CD4-positive, alpha-beta T cell treated with Interleukin-6 for 4 hours (primary cell): Measurements from ENCODE around the gene RTN4RL2.

Experiments
- DNase-seq: peaks from one replicate; pipeline ENCODE4 v3.0.0-alpha.2; 2020; ENCODE audit warnings: mixed read lengths

Gene RTN4RL2

DNA sequence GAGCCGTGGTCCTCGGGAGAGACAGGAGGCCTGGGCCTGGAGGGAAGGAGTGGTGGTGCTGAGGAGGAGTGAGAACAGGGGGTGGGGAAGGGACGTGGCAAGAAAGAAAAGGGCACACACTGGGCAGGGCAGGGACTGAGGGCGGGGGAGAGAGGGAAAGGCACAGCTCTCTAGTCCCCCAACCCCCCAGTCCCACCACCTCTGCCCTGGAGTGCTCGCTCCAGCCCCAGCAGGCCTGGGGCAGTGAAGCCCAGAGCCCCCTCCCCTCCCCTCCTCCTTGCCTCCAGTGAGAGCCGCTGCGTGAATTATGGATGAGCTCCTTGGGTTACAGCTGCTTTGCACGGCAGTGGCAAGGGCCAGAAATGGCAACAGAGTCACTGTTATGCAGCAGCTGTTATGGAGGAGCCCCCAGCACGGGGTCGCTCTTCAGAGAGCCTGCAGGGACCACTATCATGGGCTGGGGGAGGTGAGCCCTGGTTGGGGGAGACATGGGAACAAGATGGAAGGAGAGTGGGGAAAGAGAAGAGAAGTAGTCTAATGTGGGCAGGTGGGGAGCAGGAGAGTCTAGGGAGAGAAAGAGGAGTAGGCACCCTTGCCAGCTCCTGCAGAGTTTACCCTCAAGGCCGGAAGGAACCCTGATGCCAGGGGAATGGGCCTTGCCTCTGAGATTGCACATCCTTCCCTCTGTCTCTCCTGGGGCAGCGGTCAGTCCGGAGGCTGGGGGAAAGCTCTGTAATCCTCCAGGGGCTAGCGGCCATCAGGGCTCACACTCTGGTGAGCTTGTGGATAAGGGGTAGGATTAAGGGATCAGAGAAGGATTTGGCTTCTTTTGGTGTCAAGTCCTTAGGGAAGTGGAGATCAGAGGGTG, 3.6 kb downstream of the RTN4RL2 start:
- no peak for DNase-seq

DNA sequence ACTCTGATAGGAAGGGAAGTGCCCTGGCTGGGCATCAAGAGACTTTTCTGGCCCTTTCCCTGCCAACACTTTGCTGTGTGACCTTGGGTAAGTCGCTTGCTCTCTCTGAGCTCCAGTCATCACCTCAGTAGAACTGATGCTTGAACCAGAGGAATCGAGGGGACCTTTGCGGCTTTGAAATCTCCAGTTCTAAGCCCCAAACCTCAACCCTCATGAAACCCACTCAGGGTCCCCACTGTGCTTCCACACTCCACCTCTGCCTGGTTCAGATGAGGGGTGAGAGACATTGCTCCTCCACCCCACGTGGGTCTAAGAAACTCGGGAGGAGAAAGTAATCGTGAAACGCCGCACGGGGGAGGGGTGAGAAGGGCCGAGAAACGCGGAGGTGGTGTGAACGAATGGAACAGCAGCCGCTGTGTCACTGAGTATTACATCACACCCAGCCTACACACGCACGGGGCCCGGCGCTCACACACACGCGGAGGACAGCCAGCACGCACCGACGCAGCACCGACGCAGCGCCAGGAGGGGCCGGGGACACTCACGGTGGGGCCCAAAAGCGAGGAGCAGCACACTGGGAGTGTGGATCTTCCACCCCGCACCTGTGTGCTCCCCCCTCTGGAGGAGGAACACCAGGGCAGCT, 4.3 kb downstream of the RTN4RL2 start:
- DNase-seq: no peak

DNA sequence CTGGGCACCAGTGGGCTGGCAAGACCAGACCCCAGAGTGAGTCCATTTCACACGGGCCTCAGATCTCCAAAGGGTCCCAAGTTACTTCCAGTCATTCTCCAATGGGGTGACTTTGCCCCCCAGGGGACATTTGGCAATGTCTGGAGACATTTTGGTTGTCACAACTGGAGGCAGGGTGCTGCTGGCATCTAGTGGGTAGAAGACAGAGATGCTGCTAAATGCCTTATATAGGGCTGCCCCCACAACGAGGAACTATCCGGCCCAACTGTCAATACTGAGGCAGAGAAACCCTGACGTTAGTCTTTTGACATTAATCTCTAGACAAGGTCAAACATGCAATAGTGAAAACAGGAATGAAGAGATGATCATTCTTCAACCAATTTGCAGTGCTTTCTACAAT, 6.4 kb downstream of the RTN4RL2 start:
- DNase-seq: no peak

DNA sequence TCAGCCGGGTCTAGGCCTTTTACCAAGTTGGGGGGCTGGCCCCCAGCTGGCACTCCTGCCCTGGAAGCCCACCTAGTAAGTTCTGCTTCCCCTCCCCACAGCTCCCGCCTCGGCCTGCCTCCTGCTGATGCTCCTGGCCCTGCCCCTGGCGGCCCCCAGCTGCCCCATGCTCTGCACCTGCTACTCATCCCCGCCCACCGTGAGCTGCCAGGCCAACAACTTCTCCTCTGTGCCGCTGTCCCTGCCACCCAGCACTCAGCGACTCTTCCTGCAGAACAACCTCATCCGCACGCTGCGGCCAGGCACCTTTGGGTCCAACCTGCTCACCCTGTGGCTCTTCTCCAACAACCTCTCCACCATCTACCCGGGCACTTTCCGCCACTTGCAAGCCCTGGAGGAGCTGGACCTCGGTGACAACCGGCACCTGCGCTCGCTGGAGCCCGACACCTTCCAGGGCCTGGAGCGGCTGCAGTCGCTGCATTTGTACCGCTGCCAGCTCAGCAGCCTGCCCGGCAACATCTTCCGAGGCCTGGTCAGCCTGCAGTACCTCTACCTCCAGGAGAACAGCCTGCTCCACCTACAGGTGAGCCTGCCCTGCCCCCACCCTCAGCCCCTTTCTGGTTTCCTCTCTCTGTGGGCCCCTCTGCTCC, 7.3 kb downstream of the RTN4RL2 start:
- DNase-seq: no peak

DNA sequence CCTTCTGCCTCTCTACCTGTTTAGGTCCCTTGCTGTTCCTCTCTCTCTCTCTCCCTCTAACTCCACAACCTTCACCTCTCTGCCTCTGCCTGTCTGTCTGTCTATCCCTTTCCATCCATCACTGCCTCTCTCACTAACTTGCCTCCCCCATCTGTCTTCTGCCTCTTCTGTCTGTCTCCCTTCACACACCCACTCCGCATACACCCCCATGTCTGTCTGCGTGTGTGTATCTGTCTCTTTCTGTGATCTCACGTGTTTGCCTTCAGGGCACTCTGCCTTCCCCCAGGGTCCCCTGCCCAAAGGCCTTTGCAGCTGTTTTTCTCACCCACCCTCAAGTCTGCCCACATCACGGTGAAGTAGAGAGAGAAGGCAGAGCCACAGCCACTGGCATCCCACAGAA, 7.9 kb downstream of the RTN4RL2 start:
- DNase-seq: no peak

DNA sequence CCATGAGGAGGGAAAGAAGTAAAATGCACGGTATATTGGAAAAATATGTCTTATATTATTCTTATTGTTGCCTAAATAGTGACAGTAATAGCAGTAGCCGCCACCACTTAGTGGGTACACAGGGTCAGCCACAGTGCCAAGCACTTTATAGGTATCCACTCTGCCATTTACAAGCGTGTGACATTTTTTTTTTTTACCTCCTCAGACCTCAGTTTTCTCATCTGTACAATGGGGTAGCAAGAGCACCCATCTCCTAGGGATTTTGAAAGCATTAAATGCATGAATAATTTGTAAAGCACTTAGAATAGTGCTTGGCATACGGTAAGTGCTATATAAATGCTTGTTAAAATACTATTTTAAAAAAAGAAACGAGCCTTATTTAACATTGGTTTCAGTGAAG, 8.9 kb downstream of the RTN4RL2 start:
- no peak for DNase-seq

DNA sequence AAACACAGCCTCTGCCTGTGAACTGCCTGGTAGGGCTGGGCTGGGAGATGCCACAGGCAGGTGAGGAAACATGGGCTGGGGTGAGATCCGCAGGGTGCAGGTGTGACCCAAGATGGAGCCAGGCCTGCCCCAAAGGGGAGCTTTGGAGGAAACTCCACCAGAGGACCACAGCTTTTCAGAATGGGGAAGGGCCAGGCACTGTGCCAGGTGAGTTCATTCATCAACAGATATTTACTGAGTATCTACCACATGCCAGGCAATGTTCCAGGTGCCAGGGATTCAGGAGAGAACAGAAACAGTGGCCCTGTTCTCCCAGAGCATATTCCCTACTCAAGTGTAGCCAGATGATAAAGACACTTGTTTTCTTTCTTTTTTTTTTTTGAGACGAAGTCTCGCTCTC, 11.2 kb downstream of the RTN4RL2 start:
- no peak for DNase-seq

DNA sequence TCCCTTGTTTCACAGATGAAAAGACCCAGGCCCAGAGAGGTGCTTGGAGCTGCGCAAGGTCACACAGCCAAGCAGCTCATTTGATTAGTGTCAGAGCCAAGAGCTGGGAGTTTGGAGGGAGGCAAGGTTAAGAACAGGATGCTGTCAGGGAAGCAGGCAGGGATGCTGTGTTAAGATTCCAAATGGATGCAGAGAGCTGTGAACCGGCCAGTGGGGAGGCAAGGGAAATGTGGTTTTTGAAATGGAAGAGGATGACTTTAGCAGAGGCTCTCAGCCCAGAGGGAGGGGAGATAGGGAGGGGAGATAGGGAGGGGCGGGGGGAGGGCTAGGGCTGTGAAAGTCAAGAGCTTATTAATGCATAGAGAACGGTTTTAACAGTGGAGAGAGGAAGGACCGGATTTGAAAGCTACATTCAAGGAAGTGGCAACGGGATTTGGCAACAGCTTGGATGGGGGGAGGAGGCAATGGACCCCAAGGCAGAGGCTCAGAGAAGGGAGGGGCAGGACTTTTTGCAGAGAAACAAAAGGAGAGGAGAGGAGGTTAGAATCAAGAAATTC, 13.0 kb downstream of the RTN4RL2 start:
- no peak for DNase-seq

DNA sequence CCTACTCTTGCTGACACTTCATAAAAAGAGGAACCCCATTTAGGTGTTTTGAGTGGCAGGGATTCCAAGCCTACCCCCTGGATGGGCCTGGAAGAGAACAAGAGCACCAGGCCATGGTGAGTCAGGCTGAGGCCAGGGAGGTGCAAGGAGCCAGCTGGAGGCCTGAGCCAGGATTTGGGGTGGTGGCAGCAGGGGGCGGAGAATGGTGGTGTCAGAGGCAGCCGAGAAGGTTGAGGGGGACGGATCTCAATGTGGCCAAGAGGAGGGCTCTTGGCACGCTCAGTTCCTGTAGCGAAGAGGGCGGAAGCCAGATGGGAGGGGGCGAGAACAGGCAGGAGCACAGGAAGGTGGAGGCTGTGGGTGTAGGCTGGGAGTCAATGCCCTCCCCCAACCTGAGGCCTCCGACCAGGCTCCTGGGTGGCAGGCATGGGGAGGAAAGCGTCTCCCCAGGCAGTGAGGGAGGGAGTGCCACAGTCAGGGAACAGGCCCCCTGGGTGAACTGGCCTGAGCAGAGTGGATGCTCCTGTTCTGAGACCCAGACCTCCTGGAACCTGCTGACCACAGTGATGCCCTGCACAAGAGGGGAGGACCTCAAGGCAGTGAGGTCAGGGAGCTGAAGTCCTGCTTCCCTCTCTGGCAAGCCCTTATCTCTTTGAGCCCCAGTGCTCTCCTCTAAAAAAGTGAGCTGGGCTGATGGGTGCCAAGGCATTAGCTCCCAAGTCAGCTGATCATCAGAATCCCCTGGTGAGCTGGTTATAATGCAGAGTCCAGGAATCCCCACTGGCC, 13.9 kb downstream of the RTN4RL2 start:
- DNase-seq: peak; percentile 68

DNA sequence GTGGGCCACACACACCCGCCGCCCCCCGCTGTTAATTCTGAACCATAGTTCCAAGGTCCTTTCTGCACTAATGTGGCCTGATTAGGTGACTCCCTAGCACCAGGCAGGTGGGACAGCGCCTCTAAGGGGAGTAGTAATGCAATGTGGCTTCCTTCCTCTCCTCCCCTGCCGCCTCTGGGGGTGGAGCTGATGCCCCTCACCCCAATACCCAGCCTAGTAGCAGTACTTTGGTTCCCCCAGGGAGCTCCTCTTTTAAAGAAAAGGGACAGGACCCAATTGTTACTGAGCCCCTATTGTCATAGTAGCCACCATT, 14.4 kb downstream of the RTN4RL2 start:
- DNase-seq: no peak

DNA sequence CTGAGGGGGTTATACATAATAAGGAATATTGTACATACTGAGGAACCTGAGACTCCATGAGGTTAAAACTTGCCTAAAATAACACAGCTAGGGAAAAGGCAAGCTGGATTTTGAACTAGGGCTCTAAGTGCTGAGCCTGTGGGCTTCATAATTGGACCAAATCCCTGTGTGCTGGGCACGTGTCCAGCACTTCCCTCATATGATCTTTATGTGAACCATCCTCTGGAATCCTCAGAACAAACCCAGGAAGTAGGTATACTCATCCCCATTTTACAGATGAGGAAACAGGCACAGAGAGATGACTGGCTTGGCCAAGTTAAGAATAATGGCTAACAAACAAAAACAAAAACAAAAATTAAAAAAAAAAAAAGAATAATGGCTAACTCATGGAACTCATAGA, 14.9 kb downstream of the RTN4RL2 start:
- DNase-seq: no peak

DNA sequence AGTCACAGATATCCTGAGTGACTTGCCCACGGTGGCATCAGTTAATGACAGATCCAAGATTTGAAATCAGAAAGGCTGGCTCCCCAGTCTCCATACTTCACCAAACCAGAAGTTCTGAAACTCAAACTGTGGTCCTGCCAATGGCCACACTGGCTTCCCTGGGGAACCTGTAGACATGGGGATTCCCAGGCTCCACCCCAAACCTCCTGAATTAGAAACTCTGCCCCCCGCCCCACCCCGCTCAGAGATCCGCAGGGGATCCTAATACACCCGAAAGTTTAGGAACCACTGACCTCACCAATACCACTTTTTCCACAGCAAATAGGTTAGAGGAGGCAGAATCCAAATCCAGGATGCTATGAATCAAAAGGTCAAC, 15.3 kb downstream of the RTN4RL2 start:
- DNase-seq: no peak

DNA sequence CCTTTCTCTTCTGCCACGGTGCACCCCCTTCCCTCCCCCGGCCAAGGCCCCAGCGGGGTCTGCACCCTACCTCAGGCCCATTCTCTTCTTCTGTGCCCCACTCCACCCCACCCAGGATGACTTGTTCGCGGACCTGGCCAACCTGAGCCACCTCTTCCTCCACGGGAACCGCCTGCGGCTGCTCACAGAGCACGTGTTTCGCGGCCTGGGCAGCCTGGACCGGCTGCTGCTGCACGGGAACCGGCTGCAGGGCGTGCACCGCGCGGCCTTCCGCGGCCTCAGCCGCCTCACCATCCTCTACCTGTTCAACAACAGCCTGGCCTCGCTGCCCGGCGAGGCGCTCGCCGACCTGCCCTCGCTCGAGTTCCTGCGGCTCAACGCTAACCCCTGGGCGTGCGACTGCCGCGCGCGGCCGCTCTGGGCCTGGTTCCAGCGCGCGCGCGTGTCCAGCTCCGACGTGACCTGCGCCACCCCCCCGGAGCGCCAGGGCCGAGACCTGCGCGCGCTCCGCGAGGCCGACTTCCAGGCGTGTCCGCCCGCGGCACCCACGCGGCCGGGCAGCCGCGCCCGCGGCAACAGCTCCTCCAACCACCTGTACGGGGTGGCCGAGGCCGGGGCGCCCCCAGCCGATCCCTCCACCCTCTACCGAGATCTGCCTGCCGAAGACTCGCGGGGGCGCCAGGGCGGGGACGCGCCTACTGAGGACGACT, 15.9 kb downstream of the RTN4RL2 start:
- peak; percentile 42 for DNase-seq

DNA sequence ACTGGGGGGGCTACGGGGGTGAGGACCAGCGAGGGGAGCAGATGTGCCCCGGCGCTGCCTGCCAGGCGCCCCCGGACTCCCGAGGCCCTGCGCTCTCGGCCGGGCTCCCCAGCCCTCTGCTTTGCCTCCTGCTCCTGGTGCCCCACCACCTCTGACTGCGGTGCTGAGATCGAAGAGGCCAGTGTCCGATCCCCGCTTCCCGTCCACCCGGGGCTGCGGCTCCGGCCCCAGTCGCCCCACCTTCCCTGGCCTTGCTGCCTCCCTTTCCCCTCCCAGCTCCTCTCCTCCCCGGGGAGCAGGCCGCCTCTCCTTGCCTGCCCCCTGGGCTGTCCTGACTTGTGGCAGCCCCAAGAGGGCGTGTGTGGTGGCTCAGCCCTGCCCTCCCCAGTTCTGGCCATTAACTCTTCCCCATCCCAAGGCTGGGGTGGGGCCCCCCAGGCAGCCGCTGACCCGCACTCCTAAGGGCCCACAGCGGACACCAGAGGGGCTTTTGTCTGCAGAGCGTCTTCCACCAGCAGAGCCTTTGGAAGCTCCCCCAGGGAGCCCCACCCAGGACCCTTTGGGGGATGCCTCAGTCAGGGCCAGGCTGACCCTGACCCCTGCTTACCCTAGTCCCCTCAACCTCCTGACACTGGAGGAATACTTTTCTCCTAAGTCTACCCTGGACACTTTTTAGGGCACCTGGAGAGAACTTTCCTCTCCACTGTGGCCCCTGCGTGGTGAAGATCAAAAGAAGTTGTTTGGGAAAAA, 16.6 kb downstream of the RTN4RL2 start:
- peak; percentile 46 for DNase-seq

DNA sequence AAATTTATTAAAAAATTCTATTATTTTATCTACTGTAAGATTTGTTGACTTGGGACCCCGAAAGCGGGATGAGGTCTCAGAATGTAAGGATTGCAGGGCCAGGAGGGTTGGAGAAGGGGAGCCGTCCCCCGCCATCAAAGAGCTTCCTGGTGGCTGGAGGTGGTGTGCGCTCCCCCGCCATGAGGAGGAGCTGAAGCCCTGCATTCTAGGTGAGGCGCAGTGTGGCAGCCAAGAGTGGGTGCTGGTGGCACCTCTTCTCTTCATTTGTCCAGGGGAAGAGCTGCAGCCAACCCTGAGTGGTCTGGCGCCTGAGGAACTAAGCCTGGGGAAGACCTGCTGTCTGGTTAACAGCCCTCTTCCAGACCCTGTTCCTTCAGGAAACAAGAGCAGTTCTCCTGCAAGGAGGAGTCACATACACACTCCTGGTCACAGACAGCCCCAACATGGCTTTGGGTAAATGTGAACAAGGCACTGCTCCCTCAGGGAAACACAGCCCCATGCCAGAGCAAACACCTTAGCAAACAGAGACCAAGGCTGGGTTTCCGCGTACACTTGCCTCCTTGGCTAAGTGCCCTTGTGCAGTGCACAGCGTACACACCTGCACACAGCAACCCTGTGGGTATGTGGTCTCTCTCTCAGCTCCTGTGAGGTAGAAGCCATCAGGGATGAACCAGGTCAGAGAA, 17.3 kb downstream of the RTN4RL2 start:
- DNase-seq: no peak

DNA sequence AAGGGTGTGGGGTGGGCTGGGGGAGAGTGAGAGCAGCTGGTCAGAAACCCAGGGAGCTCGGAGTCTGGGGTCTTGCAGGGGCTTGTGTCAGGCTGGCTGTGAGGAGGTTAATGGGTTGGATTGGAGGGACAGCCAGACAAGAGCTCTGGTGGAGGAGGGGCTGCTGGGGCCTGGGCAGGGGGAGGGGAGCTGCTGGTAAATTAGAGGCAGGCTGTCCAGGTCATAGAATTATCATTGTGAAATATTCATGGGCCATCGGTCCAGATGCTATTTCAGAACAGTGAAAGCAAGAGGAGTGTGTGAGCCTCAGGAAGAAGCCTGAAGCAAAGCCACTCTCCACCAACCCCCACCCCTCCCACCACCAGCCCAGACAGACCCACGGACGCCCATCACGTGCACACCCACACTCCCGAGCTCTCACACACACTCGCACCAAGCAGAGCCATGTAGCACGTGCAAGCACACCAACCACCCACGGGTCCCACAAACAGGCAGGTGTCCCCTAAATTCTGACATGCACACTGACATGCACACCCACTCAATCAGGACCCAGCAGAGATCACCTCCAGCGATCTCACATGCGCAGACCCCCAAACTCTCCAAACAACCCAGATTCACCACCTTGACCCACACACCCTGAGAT, 18.8 kb downstream of the RTN4RL2 start:
- DNase-seq: no peak

DNA sequence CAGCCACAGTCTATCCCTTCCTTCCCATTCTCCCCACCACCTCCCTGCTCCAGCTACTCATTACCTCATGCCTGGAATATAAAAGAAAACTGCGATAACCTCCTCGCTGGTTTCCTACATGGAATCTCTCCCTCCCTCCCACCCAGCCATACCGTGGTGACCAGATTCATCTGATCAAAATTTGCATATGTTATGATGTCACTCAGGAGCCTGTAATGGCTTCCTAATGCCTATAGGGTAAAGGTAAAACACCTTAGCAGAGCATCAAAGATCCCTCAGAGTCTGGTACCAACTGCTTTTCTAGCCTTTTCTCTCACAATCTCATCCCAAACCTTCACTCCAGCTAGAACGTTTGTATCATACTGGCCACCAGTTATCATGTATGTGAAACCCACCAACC, 19.6 kb downstream of the RTN4RL2 start:
- no peak for DNase-seq

DNA sequence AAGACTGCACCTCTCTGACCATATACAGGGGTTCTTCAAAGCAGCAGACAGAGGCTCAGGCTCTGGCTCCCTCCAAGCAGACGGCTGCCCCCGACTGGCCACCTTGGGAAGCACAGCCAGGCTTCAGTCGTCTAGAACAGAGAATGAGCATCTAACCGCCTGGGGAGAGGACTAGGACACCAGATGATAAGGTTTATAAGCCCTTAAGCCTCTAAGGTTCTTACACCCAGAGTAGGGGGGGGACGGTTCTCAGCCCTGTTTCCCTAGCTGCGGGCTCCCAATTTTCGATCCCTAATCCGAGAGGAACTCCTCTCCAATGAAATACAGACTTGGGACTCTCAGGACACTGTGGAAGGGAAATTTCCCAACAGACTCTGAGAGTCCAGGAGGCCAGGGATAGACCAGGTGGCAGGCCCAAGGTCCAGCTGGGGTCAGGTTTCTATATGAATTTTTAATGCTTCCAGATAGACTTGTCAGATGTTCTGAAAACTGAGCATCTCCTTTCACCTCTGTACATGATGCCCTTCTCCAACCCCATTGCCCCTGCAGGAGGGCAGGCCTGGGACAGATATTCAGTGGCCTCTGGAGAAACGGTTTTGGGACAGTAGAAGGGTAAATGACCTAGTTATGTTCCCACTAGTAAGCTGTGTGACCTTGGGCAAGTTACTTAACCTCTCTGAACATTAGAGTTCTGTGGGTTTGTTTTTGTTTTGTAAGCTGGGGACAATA, 20.2 kb downstream of the RTN4RL2 start:
- peak; percentile 72 for DNase-seq

DNA sequence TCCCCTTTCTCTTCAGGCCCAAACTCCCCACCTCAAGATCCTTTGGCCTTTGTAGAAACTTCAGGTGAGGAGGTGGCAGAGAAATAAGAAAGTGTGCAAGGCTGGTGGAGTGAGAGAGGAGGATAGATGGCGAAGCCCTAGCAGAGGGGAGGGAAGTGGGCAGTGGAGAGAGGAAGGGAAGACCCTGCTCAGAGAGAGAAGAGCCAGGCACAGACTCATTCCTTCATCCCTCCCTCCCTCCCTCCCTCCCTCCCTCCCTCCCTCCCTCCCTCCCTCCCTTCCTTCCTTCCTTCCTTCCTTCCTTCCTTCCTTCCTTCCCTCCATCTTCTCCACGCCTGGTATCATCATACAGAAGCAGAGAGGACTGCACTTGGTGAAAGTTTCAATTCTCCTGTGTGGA, 21.0 kb downstream of the RTN4RL2 start:
- no peak for DNase-seq
